ENCODE measurements around the gene SLAIN2.
"Not testable (repeated sequence)": the region's sequence is repeated elsewhere in the genome, so short reads cannot be mapped to it uniquely, and the experiment has no call there.

Gene SLAIN2

DNA sequence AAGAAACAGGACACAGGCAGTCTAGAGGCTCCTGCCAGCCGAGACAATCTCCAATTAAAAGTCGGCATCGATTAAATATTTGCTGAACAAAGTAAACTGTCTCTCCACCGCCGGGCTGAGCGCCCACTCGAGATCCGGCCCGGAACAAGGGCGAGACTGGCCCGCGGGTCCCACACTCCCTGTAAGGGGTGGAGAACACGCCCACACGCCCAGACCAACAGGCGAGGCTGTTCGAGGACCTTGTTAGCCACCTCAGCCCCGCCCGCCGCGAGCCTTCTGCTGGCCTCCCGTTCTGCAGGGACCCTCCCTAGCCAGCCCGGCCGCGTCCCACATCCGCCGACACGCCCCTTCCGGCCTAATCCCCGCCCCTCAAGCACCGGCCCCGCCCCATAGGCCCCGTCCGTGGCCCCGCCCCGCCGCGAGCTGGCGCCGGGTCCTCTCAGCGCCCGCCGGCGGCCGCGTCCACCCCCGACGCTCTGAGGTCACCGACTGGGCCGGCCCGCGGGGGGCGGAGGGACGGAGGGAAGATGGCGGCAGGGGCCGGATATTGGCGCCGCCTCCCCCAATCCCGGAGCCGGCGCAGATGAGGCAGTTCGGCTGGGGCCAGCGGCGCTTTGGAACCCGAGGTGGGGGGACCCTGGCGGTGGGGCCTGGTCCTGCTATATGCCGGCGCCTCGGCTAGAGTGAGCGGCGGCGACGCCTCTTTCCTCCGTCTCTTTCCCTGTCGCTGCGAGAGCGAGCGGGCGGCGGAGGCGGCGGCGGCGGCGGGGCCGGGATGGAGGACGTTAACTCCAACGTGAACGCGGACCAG, at the start of gene SLAIN2:
SLAIN2 (plus strand) TSS at position 565 of the 811 bp plus-strand sequence; CDS start at position 776, 211 bp downstream.
- DNase-seq: peak; percentile 89

DNA sequence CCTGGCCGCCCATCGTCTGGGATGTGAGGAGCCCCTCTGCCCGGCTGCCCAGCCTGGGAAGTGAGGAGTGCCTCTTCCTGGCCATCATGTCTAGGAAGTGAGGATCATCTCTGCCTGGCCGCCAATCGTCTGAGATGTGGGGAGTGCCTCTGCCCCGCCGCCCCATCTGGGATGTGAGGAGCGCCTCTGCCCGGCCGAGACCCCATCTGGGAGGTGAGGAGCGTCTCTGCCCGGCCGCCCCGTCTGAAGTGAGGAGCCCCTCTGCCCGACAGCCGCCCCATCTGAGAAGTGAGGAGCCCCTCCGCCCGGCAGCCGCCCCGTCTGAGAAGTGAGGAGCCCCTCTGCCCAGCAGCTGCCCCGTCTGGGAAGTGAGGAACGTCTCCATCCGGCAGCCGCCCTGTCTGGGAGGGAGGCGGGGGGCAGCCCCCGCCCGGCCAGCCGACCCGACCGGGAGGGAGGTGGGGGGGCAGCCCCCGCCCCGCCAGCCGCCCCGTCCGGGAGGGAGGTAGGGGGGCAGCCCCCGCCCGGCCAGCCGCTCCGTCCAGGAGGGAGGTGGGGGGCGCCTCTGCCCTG, 49.0 kb upstream of the SLAIN2 start:
- not testable (repeated sequence) for DNase-seq

DNA sequence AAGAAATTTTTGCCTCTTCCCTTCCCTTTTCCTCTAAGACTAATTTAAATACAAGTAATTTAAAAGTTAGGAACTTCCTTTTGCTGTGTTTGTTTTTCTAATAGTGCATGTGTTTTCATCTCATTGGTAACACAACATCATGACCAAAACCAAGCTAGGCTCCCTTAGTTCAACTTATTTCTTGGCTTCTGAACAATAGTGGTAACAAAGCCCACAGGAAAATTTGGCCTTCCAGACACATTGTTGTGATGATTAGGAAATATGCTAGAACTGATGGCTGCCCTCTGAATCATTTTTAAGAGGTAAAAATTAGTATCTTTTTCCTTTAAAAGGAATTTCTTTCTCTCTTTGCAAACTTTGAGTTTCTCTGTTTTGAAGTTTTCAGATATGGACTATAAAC, 46.2 kb upstream of the SLAIN2 start:
- DNase-seq: no peak

DNA sequence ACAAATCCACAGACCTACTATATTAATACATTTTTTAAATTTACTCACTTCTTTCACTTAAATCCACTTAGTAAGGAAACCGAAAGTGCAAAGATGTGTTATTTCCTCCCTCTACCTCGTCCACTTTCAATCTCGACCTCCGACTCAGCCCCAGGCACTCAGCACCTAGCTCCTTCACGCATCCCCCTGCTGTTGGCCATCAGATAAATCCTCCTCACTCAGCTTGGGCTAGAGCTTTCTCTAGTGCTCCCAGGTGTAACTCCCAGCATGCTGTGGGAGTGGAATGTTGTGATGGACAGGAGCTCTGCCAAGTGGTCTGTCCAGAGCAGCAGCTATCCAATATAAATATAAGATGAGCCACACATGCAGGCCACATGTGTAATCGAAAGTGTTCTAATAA, 45.0 kb upstream of the SLAIN2 start:
- no peak for DNase-seq

DNA sequence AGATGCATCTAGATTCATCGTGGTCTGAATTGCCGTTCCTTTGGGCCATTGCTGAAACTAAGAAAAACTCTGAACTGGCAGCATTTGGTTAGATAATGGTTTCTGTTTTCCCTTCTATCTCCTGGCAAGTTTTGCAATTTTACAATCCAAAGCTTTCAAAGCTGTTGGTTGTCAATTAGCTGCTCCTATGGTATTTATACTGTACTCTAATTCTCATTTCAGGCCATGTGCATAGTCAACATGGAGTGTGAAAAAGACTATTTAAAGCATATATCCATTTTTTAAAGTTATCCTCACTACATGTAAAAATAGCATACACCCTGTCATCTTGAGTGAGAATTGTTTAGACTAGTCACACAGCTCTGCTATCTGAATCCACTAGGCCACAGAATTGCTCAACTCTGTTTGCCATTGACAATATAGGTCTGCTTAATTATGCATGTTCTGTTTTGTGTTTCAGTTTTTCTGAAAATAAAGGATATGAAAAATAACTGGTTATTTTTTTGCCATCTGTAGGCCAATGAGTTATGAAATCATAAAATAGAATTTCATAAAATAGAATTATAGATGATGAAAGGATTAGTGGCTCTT, 44.0 kb upstream of the SLAIN2 start:
- DNase-seq: no peak

DNA sequence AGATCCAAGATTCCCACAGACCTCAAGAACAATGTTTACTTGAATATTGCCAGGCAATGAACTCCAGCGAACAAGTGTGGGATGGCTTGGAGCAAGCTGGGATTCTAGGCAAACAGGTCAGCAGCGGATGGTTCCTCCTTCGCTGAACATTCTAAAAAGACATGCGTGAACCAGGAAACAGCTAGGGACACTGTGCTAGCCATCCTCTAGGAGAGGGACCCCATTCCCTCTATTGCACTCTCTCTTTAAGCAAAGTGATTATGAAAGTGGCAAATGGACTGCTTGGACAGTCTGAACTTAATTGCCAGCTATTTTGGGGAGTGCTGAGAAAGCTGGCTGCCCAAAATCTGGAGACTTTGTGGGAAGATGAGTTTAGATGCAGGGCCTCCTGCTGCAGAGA, 41.8 kb upstream of the SLAIN2 start:
- DNase-seq: no peak

DNA sequence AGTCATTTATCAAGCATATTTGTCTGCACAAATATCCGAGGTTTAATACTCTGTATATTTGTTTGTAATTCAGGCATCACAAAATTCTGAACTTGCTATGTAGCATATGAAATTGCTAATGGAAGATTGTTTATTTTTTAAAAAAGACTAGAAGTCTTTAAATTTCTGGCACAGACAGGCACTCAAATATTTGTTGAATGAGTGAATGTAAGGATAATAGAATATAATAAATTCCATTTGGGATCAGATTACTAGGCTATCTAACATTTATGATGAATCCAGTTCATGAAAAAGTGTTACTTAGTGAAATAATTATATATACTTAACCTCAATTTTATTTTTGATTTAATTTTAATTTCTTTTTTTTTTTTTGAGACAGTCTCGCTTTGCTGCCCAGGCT, 41.3 kb upstream of the SLAIN2 start:
- DNase-seq: no peak

DNA sequence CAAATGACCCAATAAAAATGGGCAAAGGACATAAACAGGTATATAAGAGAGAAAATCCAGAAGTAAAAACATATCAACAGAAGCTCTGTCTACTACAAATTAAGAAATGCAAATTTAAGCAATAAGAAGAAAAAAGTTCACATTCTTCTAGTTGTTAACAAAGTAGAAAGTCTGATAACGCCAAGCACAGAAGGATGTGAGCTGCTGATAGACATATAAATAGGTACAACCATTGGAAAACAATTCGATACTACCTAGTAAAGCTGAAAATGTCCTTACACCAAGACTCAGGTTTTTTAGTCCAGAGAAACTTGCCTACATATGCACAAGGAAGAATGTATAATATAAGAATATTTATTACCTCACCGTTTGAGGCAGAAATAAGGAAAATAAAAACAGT, 35.8 kb upstream of the SLAIN2 start:
- DNase-seq: no peak

DNA sequence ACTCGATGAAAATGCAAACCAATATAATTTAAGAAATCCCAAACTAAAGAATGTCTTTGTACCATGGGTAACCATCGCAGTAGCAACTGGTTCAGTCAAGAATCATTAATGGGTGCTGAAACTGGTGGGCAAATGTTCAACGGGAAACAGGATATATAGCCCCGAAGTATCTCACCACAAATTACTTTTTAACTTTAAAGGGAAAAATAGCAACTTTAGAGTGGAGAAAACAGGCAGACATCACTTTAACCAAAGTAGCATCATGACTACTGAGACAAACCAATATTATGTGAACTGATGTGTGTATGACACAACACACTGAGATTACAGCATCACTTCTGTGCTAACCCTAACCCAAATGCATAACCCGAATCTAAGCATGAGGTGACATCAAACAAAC, 33.8 kb upstream of the SLAIN2 start:
- no peak for DNase-seq

DNA sequence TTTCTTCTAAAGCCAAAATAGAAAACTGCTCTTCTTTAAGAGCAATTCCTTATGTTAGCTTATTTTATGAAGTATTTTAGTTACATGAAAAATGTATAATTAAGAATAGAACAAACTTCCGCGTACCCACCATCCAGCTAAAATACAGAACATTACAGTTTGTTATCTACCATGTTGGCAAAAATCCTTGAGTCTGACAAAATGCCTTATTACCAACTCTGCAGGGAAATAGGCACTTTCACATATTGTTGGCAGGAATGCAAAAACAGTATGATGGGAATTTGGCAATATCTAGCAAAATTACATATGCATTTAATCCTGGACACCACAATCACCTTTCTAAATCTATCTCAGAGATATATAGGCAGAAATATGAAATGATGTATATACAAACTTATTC, 32.4 kb upstream of the SLAIN2 start:
- DNase-seq: no peak

DNA sequence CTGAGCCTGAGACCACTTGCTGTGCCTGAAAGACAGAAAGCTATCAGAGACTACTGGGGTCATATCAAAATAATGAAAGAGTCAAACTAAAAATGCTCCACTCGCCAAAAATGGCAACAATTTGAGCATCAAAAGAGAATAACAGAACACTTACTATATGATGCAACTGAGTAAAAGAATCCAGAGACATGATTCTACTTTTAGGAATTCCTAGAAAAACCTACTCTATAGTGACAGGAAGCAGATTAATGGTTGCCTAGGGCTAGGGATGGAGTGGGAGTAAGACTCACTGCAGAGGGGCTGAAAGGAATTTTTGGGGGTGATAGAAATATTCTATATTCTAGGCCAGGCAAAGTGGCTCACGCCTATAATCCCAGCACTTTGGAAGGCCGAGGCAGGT, 29.4 kb upstream of the SLAIN2 start:
- DNase-seq: no peak

DNA sequence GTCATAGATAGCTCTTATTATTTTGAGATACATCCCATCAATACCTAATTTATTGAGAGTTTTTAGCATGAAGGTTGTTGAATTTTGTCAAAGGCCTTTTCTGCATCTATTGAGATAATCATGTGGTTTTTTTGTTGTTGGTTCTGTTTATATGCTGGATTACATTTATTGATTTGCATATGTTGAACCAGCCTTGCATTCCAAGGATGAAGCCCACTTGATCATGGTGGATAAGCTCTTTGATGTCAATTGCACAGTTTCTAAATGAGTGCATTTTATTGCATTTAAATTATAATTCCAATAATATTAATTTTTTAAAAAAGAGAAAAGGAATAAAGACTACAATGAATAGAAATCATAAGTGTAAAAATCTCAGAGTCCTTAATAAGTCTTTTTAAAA, 26.6 kb upstream of the SLAIN2 start:
- not testable (repeated sequence) for DNase-seq

DNA sequence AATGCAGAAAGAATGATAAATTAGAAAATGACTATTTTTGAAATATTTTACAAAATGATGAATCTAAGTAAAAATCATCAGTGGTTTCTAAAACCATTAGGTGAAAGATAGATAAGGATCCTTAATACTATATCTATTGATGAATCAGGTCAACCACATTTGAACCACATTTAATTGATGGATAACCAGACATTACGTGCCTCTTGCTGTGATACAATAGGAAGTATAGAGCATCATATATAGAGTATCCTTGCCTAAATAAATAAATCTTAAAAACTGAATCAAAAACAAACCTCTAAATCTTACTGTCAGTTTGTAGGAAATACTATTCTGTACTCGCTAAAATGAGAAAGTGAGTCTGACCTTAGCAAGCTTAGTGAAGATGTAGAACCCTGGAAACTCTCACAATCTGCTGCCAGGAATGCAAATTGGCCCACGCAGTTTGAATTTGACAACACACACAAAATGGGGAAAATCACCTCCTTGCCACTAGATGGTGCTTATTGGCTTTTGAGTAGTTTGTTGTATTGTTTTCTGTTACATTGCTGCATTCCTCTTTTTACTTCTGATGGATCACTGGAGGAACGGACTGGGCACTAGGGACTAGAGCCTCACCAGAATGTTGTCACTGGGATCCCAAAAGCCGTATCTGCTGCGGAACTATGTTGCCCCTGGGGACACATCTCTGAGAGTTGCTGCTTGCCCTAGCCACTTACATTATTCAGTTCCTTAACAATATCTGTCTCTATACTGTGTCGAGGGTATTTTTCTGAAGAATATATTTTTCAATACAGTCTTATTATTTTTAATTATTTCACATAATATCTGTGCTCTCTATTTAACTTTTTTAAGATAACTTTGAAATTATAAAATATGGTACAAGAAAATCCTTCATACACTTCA, 25.4 kb upstream of the SLAIN2 start:
- DNase-seq: peak; percentile 32

DNA sequence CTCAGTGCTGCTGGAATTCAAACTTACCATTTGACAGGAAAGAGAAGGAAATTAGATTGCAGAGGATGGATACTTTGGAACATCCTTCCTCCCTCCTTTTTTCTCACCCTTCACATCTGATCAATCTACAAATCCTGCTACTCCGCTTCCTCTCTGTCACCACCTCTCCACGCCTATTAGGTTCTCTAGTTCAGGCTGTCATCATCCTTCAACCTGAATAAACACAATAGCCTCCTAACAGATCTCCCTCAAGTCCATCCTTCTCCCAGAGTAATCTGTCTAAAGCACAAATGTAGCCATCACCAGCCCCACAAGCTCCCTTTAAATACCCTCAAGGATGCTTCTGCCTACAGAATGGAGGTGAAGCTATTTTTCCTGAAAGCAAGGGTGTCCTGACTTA, 20.0 kb upstream of the SLAIN2 start:
- DNase-seq: no peak

DNA sequence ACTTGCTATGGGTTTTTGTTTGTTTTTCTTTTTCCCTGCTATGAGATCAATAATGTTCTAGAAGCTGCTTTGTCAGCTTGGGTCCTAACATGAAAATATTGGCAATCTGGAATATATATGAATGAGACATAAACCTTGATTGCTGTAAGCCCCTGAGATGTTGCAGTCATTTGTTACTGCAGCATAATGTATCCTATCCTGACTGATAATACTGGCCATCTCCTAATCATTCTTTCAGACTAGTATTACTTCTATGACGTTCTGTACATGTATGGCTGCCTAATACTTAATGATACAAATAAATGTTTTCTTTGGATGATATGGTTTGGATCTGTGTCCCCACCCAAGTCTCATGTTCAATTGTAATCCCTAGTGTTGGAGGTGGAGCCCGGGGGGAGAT, 19.3 kb upstream of the SLAIN2 start:
- DNase-seq: no peak

DNA sequence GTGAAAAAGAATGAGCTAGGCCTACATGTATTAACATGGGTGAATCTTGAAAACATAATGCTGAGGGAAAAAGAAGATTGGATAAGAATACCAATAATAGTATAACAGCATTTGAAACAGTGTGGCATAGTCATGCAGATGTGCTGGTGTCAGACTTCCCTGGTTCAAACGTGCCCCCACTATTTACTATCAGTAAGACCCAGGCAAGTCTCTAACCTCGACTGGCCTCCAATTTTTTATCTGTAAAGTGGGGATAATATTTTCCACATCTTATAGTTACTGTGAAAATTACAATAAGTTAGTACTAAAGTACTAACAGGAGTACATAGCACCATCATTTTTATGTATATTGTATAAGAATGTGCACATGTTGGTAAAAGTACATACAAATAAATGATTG, 17.0 kb upstream of the SLAIN2 start:
- no peak for DNase-seq

DNA sequence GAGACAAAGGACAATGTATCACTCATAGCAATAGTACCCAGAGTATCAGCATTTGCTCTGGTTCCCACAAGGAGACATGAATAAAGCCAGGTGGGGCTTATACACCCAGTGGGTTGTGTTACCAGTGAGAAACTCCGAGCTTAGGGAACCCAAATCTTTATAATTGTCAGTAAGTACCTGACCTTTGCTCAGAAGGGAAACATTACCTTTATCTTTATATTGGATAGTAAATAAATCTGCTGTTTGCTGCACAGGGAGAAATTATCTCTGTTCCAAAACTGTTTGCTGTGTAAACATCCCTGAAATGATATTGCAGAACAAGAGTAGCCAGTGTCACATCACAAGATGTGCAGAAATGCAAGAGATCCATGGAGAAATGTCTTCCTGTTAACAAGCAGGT, 12.1 kb upstream of the SLAIN2 start:
- no peak for DNase-seq

DNA sequence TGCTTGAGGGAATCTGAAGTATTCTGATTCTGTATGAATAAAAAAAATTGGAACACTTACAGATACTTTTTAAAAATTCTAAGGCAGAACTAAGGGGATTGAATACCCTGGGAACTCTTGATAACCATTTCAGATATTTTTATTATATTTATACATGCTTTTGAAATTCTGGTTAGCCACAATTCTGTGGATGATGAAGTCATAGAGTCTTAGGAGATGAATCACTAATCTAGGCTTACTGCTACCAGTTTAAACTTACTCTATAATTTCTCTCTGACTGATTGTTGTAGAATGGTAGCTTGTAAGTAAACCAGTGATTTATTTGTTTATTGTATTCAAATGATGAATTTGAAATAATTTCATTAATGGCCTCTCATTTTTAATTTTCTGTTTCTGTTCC, 11.4 kb upstream of the SLAIN2 start:
- no peak for DNase-seq

DNA sequence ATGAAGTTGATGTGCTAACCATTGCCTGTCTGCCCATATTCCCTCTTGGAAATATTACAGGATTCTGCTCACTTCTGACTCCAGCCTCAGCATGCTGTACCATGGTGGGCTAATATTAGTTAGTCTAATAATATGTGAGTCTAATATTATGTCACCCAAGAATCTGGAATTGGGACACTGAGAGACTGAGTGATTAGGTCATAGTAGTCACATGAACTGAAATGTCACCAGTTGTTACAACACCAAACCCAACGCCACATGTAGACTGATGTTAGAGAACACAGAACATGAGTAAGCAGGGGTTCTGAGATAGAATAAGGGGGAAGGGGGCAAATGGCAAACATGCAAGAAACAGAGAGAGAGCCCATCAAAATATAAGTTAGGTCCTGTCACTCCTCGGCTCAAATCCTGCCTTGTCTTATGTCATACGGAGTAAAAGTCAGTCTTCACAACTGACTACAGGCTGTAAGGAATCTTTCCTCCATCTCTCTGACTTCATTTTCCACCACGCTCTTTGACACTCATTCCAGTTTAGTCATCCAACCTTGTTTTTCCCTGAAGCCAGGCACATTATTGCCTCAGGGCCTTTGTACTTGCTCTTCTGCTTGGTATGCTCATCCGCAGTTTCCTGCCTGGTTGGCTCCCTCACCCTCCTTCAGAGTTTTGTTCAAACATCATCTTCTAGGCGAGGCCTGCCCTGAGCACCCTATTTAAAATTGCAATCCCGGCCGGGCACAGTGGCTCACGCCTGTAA, 9.6 kb upstream of the SLAIN2 start:
- DNase-seq: no peak

DNA sequence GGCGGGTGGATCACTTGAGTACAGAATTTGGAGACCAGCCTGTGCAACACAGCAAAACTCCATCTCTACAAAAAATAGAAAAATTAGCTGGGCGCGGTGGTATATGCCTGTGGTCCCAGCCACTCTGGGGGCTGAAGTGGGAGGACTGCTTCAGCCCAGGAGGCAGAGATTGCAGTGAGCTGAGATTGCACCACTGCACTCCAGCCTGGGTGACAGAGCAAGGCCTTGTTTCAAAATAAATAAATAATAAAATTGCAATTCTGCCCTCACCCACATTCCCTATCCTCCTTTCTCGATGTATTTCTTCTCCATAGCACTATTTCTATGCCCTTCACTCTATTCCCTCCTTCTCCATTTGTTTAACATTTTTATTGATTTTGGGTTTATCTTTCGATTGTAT, 8.7 kb upstream of the SLAIN2 start:
- no peak for DNase-seq

DNA sequence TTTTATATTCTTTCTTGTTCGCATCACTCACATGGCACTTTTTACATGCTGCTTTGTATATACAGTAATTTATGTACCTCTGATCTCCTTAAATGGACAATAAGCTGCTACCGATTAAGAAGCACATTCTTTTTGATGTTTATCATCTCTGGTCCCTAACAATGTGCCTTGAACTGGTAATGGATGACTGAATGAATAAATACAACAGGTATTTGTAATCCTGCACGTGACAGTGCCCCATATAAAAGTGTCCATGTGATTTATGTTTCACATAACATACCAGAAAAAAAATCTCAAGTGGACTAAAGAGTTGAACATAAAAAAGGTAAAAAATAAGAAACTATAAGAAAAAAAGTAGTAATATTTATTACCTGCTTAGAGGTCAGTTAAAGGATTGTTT, 7.7 kb upstream of the SLAIN2 start:
- no peak for DNase-seq

DNA sequence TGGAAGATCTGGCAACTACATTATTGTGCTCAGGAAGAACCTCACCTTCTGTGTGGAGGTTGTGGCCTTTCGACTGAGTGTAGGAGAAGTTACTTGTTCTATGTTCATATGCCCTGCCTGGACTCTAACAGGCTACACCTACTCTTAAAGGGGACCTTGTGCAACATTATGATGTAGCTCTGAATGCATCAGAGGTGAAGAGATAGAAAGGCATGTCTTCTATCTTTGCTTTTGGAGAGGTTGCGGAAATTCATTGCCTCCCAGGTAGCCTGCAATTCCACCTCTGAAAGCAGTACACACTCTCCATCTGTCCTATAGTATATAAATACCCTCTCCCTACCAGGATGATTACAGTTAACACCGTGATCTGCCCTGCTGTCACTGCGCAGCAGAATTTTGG, 7.1 kb upstream of the SLAIN2 start:
- no peak for DNase-seq

DNA sequence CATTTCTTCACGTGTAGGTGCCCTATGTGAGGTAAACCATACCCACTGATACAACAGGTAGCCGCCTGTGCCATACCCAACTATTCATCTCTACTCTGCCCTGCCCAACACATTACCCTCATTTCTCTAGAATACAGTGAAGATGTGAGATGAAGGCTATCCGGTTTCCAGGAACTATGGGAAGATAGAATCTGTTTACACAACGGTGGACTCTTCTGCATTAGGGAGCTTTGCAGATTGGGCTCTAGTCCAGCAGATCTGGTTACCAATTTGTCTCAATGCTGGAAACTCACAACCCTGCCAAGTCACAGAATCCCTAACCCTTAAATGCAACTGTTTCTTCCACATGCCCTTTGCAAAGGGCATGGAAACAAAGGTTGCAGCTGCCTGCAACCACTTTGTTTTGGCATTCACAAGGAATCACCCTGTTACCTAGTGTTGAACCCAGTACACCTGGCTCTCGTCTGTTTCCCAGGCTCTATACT, 6.4 kb upstream of the SLAIN2 start:
- no peak for DNase-seq

All from NCI-H446 treated with DMSO at 0.1 percent for 48 hours (cell line).